K562 (cell line): Measurements from ENCODE around the gene CCNL1. TPM values are rescaled to one million over a fixed set of nuclear protein-coding genes. Genes with fewer than 3 reads are reported as not detected.

Source experiments
- DACH1 ChIP-seq: fragments of 450-650 bp; IDR thresholded peaks from 2 replicates; pipeline ENCODE4 v1.6.1; 2018; ENCODE audit not compliant: partially characterized antibody
- DPF2 ChIP-seq: fragments of 450-650 bp; IDR thresholded peaks from 2 replicates; pipeline ENCODE4 v1.6.1; 2016
- JUND ChIP-seq, 2 experiments: IDR thresholded peaks; 2 replicates in 1 of 2; 3 replicates in 1 of 2; pipeline ENCODE4 v1.6.1; 2011; ENCODE audit warnings: borderline replicate concordance in 2 of 2, low read depth in 2 of 2, low read length in 2 of 2, improper control_type of control experiment in 1 of 2, missing biosample characterization in 1 of 2, missing genetic modification characterization in 1 of 2, missing genetic modification reagents in 1 of 2
- MTA1 ChIP-seq: fragments of 450-650 bp; IDR thresholded peaks from 2 replicates; pipeline ENCODE4 v1.6.1; 2017; ENCODE audit warnings: borderline replicate concordance
- NBN ChIP-seq: fragments of 450-650 bp; IDR thresholded peaks from 2 replicates; pipeline ENCODE4 v1.6.1; 2016; ENCODE audit warnings: low read depth, mild to moderate bottlenecking
- NCOR1 ChIP-seq: fragments of 450-650 bp; IDR thresholded peaks from 2 replicates; pipeline ENCODE4 v1.6.1; 2016; ENCODE audit warnings: mild to moderate bottlenecking, moderate library complexity
- PYGO2 ChIP-seq: fragments of 450-650 bp; IDR thresholded peaks from 2 replicates; pipeline ENCODE4 v1.6.1; 2016; ENCODE audit warnings: mild to moderate bottlenecking, missing genetic modification characterization, moderate library complexity, missing compliant biosample characterization
- SMARCC2 ChIP-seq: fragments of 450-650 bp; IDR thresholded peaks from 2 replicates; pipeline ENCODE4 v1.6.1; 2017; ENCODE audit warnings: antibody characterized with exemption, moderate library complexity, mild to moderate bottlenecking, low read depth
- ZNF592 ChIP-seq: fragments of 450-650 bp; IDR thresholded peaks from 2 replicates; pipeline ENCODE4 v1.6.1; 2017; ENCODE audit warnings: antibody characterized with exemption, mild to moderate bottlenecking
- polyA plus RNA-seq, 8 experiments: library from polyadenylated mRNA; depleted of rRNA in 4 of 8; stranded (reverse) in 5 of 8; unstranded in 3 of 8; fragments of >200 nt; fragmentation: Nextera tagmentation in 2 of 8; fragmentation: Illumina TruSeq in 1 of 8; extraction: Ambion mirVana in 2 of 8; extraction: Trizol in 1 of 8; gene quantifications; 2 replicates each; pipeline versions ENCODE4 v1.2.1 to v1.2.3, GENCODE V29; 2011 to 2014; ENCODE audit warnings: inconsistent platforms in 1 of 8, missing spikeins in 1 of 8
- total RNA-seq, 7 experiments: library from RNA; depleted of rRNA in 6 of 7; stranded (reverse); fragments of >200 nt in 6 of 7; fragmentation: Illumina TruSeq in 2 of 7; extraction: Trizol in 2 of 7; gene quantifications; 2 replicates each; pipeline versions ENCODE4 v1.2.1 to v1.2.3, GENCODE V29; 2011 to 2021; ENCODE audit warnings: low replicate concordance in 1 of 7
- TF ChIP-seq, protein P1 (sequence below): fragments of 450-650 bp; formaldehyde crosslinking; IDR thresholded peaks from 2 replicates; pipeline ENCODE4 v1.4.0; 2020; ENCODE audit warnings: mild to moderate bottlenecking
- TF ChIP-seq, protein P2 (sequence below), 2 experiments: fragments of 450-650 bp; IDR thresholded peaks; 2 replicates each; pipeline ENCODE4 v1.6.1; 2018; ENCODE audit warnings: mild to moderate bottlenecking in 2 of 2, low read depth in 1 of 2; ENCODE audit not compliant: partially characterized antibody in 2 of 2
- TF ChIP-seq, protein P3 (sequence below): fragments of 250-450 bp; sonication (Bioruptor Pico); IDR thresholded peaks from 2 replicates; pipeline ENCODE4 v1.4.0; 2020

CCNL1 gene
- total and polyA plus RNA-seq, 9 of the 15 experiments (the other 6 are each of a cell fraction or from before 2014, with no cell fraction given): 16.1 to 186 (median 132) TPM

GRCh38 chr3:157107644-157108133, 52.3 kb downstream of the CCNL1 start (continued):
- TF ChIP-seq, protein P1, sequence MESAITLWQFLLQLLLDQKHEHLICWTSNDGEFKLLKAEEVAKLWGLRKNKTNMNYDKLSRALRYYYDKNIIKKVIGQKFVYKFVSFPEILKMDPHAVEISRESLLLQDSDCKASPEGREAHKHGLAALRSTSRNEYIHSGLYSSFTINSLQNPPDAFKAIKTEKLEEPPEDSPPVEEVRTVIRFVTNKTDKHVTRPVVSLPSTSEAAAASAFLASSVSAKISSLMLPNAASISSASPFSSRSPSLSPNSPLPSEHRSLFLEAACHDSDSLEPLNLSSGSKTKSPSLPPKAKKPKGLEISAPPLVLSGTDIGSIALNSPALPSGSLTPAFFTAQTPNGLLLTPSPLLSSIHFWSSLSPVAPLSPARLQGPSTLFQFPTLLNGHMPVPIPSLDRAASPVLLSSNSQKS: no peak
- TF ChIP-seq DACH1: no peak
- TF ChIP-seq JUND (IDR thresholded peaks at IDR 0.05; ENCODE audit: borderline replicate concordance, low read depth, low read length): peak; percentile 76
- peak; percentile 75; the same call in 1 of the 3 replicates for TF ChIP-seq JUND (tag; IDR thresholded peaks at IDR 0.05; ENCODE audit: borderline replicate concordance, low read depth, low read length)
- TF ChIP-seq DPF2: peak; percentile 81
- TF ChIP-seq, protein P2, sequence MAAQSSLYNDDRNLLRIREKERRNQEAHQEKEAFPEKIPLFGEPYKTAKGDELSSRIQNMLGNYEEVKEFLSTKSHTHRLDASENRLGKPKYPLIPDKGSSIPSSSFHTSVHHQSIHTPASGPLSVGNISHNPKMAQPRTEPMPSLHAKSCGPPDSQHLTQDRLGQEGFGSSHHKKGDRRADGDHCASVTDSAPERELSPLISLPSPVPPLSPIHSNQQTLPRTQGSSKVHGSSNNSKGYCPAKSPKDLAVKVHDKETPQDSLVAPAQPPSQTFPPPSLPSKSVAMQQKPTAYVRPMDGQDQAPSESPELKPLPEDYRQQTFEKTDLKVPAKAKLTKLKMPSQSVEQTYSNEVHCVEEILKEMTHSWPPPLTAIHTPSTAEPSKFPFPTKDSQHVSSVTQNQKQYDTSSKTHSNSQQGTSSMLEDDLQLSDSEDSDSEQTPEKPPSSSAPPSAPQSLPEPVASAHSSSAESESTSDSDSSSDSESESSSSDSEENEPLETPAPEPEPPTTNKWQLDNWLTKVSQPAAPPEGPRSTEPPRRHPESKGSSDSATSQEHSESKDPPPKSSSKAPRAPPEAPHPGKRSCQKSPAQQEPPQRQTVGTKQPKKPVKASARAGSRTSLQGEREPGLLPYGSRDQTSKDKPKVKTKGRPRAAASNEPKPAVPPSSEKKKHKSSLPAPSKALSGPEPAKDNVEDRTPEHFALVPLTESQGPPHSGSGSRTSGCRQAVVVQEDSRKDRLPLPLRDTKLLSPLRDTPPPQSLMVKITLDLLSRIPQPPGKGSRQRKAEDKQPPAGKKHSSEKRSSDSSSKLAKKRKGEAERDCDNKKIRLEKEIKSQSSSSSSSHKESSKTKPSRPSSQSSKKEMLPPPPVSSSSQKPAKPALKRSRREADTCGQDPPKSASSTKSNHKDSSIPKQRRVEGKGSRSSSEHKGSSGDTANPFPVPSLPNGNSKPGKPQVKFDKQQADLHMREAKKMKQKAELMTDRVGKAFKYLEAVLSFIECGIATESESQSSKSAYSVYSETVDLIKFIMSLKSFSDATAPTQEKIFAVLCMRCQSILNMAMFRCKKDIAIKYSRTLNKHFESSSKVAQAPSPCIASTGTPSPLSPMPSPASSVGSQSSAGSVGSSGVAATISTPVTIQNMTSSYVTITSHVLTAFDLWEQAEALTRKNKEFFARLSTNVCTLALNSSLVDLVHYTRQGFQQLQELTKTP (IDR thresholded peaks at IDR 0.05; ENCODE audit: low read depth in 1 of 2, partially characterized antibody in 2 of 2): peak in 1 of 2 experiments; percentile 57
- peak; percentile 54; the same call in 1 of the 2 replicates for TF ChIP-seq NCOR1
- TF ChIP-seq, protein P3, sequence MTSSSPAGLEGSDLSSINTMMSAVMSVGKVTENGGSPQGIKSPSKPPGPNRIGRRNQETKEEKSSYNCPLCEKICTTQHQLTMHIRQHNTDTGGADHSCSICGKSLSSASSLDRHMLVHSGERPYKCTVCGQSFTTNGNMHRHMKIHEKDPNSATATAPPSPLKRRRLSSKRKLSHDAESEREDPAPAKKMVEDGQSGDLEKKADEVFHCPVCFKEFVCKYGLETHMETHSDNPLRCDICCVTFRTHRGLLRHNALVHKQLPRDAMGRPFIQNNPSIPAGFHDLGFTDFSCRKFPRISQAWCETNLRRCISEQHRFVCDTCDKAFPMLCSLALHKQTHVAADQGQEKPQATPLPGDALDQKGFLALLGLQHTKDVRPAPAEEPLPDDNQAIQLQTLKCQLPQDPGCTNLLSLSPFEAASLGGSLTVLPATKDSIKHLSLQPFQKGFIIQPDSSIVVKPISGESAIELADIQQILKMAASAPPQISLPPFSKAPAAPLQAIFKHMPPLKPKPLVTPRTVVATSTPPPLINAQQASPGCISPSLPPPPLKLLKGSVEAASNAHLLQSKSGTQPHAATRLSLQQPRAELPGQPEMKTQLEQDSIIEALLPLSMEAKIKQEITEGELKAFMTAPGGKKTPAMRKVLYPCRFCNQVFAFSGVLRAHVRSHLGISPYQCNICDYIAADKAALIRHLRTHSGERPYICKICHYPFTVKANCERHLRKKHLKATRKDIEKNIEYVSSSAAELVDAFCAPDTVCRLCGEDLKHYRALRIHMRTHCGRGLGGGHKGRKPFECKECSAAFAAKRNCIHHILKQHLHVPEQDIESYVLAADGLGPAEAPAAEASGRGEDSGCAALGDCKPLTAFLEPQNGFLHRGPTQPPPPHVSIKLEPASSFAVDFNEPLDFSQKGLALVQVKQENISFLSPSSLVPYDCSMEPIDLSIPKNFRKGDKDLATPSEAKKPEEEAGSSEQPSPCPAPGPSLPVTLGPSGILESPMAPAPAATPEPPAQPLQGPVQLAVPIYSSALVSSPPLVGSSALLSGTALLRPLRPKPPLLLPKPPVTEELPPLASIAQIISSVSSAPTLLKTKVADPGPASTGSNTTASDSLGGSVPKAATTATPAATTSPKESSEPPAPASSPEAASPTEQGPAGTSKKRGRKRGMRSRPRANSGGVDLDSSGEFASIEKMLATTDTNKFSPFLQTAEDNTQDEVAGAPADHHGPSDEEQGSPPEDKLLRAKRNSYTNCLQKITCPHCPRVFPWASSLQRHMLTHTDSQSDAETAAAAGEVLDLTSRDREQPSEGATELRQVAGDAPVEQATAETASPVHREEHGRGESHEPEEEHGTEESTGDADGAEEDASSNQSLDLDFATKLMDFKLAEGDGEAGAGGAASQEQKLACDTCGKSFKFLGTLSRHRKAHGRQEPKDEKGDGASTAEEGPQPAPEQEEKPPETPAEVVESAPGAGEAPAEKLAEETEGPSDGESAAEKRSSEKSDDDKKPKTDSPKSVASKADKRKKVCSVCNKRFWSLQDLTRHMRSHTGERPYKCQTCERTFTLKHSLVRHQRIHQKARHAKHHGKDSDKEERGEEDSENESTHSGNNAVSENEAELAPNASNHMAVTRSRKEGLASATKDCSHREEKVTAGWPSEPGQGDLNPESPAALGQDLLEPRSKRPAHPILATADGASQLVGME (CRISPR knock-in tag): no peak
- peak; percentile 84 for TF ChIP-seq ZNF592
- TF ChIP-seq NBN: no peak
- no peak for TF ChIP-seq PYGO2
- no peak for TF ChIP-seq SMARCC2
- TF ChIP-seq MTA1: no peak; the same call in 1 of the 2 replicates
